ENCODE measurements around the gene HOXD3. TPM values are rescaled to one million over a fixed set of nuclear protein-coding genes. Genes with fewer than 3 reads are reported as not detected.

The HOXD3 gene
- total RNA-seq (2021) (not detected in 3 replicates), Bru-seq, nascent RNA (not detected)
- long read RNA-seq, experiment 1 = 0 reads
- long read RNA-seq, experiment 2 = 0 reads
- long read RNA-seq, experiment 3 = 0 reads

DNA sequence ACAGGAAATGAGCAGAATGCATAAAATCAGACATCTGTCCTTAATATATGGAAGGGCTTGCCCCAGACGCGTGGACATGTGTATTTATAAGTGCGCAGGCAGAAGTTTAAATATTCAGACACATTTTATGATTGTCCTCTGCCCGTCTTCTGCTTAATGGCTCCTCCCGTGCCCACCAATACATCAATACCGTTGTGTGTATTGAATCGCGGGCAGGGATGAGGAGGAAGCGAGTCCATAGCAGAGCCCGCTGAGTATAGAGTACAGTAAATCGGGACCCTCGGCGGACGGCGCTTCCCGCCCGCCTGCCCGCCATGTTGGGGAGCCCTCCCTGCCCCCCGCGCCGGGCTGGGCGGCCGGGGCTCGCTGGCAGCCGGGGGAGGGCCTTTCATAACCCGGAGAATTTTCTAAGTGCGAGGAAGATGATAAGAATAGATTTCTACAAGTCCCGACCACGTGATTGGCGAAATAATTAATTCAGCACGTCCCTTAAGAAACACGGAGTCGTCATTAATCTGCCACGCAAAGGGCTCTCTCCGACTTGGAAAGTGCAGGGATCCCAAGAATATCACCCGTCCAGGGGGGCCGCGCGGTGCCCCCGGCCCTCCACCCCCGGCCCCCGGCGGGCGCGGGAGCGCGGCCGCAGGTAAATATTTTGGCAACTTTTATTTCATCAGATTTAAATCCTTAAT is at the start of gene HOXD3:
Gene HOXD3, plus strand, starts transcription at position 501 of the 692 bp plus-strand sequence. CDS start 11,808 bp downstream, outside the sequence.
- no peak within 1 kb of the TSS for H3K4me3 Mint-ChIP-seq
- no peaks in the 10 kb centered on the region for H3K9me3 Mint-ChIP-seq
- ChIA-PET POLR2A (no interaction called here), CTCF (no interaction called here)
- DNase-seq (ENCODE audit: low spot score) (no peak), ATAC-seq (no peak)
- H3K27me3 Mint-ChIP-seq (ENCODE audit: low read depth) = peaks cover 100% of the 10 kb centered on the region
- H3K36me3 Mint-ChIP-seq = peaks cover 2% of the 10 kb centered on the region; the same call in 1 of the 2 replicates
- TF ChIP-seq ETV6 (CRISPR knock-in tag; IDR thresholded peaks at IDR 0.05) (no peak), ZNF416 (CRISPR knock-in tag; IDR thresholded peaks at IDR 0.05) (no peak), ZNF317 (CRISPR knock-in tag; IDR thresholded peaks at IDR 0.05; ENCODE audit: borderline replicate concordance, low read depth) (no peak), MXD4 (CRISPR knock-in tag; IDR thresholded peaks at IDR 0.05; ENCODE audit: borderline replicate concordance) (no peak), TEAD1 (CRISPR knock-in tag; IDR thresholded peaks at IDR 0.05) (no peak), ZNF423 (CRISPR knock-in tag; IDR thresholded peaks at IDR 0.05) (no peak)
- TF ChIP-seq, protein P1, sequence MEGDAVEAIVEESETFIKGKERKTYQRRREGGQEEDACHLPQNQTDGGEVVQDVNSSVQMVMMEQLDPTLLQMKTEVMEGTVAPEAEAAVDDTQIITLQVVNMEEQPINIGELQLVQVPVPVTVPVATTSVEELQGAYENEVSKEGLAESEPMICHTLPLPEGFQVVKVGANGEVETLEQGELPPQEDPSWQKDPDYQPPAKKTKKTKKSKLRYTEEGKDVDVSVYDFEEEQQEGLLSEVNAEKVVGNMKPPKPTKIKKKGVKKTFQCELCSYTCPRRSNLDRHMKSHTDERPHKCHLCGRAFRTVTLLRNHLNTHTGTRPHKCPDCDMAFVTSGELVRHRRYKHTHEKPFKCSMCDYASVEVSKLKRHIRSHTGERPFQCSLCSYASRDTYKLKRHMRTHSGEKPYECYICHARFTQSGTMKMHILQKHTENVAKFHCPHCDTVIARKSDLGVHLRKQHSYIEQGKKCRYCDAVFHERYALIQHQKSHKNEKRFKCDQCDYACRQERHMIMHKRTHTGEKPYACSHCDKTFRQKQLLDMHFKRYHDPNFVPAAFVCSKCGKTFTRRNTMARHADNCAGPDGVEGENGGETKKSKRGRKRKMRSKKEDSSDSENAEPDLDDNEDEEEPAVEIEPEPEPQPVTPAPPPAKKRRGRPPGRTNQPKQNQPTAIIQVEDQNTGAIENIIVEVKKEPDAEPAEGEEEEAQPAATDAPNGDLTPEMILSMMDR (IDR thresholded peaks at IDR 0.05) = no peak
- TF ChIP-seq, protein P2, sequence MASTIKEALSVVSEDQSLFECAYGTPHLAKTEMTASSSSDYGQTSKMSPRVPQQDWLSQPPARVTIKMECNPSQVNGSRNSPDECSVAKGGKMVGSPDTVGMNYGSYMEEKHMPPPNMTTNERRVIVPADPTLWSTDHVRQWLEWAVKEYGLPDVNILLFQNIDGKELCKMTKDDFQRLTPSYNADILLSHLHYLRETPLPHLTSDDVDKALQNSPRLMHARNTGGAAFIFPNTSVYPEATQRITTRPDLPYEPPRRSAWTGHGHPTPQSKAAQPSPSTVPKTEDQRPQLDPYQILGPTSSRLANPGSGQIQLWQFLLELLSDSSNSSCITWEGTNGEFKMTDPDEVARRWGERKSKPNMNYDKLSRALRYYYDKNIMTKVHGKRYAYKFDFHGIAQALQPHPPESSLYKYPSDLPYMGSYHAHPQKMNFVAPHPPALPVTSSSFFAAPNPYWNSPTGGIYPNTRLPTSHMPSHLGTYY (CRISPR knock-in tag; IDR thresholded peaks at IDR 0.05) = no peak
- TF ChIP-seq, protein P3, sequence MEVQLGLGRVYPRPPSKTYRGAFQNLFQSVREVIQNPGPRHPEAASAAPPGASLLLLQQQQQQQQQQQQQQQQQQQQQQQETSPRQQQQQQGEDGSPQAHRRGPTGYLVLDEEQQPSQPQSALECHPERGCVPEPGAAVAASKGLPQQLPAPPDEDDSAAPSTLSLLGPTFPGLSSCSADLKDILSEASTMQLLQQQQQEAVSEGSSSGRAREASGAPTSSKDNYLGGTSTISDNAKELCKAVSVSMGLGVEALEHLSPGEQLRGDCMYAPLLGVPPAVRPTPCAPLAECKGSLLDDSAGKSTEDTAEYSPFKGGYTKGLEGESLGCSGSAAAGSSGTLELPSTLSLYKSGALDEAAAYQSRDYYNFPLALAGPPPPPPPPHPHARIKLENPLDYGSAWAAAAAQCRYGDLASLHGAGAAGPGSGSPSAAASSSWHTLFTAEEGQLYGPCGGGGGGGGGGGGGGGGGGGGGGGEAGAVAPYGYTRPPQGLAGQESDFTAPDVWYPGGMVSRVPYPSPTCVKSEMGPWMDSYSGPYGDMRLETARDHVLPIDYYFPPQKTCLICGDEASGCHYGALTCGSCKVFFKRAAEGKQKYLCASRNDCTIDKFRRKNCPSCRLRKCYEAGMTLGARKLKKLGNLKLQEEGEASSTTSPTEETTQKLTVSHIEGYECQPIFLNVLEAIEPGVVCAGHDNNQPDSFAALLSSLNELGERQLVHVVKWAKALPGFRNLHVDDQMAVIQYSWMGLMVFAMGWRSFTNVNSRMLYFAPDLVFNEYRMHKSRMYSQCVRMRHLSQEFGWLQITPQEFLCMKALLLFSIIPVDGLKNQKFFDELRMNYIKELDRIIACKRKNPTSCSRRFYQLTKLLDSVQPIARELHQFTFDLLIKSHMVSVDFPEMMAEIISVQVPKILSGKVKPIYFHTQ (CRISPR knock-in tag; IDR thresholded peaks at IDR 0.05) = no peak
- peaks cover 32% of the 10 kb centered on the region for H3K4me1 Mint-ChIP-seq
- no peak within 1 kb of the TSS for H3K27ac Mint-ChIP-seq

DNA sequence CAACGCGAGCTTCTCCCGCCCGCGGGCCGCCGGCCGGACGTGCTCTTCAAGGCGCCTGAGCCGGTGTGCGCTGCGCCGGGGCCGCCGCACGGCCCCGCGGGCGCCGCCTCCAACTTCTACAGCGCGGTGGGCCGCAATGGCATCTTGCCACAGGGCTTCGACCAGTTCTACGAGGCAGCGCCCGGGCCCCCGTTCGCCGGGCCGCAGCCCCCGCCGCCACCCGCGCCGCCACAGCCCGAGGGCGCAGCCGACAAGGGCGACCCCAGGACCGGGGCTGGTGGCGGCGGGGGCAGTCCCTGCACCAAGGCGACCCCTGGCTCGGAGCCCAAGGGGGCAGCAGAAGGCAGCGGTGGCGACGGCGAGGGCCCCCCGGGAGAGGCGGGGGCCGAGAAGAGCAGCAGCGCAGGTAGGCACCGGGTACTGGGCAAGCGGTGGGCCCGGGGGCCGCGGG is 49.4 kb upstream of the HOXD3 start:
- Mint-ChIP-seq H3K9me3 (no peaks in the 10 kb centered on the region), H3K27me3 (ENCODE audit: low read depth) (peaks cover 98% of the 10 kb centered on the region), H3K27ac (no peak overlapping the region), H3K36me3 (no peaks in the 10 kb centered on the region), H3K4me1 (peaks cover 42% of the 10 kb centered on the region), H3K4me3 (no peak overlapping the region)
- ATAC-seq (no peak), DNase-seq (ENCODE audit: low spot score) (no peak)
- CTCF ChIA-PET = interaction anchor here (1.0 to 2.4 kb wide), 3 partner anchors 11 to 447 kb away, joined by 3 to 14 read pairs (median 3); no protein-coding TSS in a partner anchor
- POLR2A ChIA-PET = no interaction called here
- no peak for TF ChIP-seq ZNF121 (CRISPR knock-in tag; IDR thresholded peaks at IDR 0.05)
- TF ChIP-seq, protein P4, sequence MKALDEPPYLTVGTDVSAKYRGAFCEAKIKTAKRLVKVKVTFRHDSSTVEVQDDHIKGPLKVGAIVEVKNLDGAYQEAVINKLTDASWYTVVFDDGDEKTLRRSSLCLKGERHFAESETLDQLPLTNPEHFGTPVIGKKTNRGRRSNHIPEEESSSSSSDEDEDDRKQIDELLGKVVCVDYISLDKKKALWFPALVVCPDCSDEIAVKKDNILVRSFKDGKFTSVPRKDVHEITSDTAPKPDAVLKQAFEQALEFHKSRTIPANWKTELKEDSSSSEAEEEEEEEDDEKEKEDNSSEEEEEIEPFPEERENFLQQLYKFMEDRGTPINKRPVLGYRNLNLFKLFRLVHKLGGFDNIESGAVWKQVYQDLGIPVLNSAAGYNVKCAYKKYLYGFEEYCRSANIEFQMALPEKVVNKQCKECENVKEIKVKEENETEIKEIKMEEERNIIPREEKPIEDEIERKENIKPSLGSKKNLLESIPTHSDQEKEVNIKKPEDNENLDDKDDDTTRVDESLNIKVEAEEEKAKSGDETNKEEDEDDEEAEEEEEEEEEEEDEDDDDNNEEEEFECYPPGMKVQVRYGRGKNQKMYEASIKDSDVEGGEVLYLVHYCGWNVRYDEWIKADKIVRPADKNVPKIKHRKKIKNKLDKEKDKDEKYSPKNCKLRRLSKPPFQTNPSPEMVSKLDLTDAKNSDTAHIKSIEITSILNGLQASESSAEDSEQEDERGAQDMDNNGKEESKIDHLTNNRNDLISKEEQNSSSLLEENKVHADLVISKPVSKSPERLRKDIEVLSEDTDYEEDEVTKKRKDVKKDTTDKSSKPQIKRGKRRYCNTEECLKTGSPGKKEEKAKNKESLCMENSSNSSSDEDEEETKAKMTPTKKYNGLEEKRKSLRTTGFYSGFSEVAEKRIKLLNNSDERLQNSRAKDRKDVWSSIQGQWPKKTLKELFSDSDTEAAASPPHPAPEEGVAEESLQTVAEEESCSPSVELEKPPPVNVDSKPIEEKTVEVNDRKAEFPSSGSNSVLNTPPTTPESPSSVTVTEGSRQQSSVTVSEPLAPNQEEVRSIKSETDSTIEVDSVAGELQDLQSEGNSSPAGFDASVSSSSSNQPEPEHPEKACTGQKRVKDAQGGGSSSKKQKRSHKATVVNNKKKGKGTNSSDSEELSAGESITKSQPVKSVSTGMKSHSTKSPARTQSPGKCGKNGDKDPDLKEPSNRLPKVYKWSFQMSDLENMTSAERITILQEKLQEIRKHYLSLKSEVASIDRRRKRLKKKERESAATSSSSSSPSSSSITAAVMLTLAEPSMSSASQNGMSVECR (CRISPR knock-in tag; IDR thresholded peaks at IDR 0.05; ENCODE audit: borderline replicate concordance) = no peak
- no peak for TF ChIP-seq GTF2I (CRISPR knock-in tag; conservative IDR thresholded peaks at IDR 0.05)
- TF ChIP-seq, protein P5, sequence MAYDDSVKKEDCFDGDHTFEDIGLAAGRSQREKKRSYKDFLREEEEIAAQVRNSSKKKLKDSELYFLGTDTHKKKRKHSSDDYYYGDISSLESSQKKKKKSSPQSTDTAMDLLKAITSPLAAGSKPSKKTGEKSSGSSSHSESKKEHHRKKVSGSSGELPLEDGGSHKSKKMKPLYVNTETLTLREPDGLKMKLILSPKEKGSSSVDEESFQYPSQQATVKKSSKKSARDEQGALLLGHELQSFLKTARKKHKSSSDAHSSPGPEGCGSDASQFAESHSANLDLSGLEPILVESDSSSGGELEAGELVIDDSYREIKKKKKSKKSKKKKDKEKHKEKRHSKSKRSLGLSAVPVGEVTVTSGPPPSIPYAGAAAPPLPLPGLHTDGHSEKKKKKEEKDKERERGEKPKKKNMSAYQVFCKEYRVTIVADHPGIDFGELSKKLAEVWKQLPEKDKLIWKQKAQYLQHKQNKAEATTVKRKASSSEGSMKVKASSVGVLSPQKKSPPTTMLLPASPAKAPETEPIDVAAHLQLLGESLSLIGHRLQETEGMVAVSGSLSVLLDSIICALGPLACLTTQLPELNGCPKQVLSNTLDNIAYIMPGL (CRISPR knock-in tag; IDR thresholded peaks at IDR 0.05) = no peak
- TF ChIP-seq ZNF232 (CRISPR knock-in tag; IDR thresholded peaks at IDR 0.05) = no peak
- no peak for TF ChIP-seq EMX1 (CRISPR knock-in tag; IDR thresholded peaks at IDR 0.05)
- no peak for TF ChIP-seq GABPB1 (CRISPR knock-in tag; IDR thresholded peaks at IDR 0.05)
- TF ChIP-seq, protein P2 (CRISPR knock-in tag; IDR thresholded peaks at IDR 0.05) = no peak
- no peak for TF ChIP-seq ZNF423 (CRISPR knock-in tag; IDR thresholded peaks at IDR 0.05)
- TF ChIP-seq OVOL2 (CRISPR knock-in tag; IDR thresholded peaks at IDR 0.05; ENCODE audit: borderline replicate concordance) = no peak
- no peak for TF ChIP-seq GRHL2 (CRISPR knock-in tag; IDR thresholded peaks at IDR 0.05; ENCODE audit: insufficient replicate concordance, severe bottlenecking)
- TF ChIP-seq, protein P6, sequence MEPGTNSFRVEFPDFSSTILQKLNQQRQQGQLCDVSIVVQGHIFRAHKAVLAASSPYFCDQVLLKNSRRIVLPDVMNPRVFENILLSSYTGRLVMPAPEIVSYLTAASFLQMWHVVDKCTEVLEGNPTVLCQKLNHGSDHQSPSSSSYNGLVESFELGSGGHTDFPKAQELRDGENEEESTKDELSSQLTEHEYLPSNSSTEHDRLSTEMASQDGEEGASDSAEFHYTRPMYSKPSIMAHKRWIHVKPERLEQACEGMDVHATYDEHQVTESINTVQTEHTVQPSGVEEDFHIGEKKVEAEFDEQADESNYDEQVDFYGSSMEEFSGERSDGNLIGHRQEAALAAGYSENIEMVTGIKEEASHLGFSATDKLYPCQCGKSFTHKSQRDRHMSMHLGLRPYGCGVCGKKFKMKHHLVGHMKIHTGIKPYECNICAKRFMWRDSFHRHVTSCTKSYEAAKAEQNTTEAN (CRISPR knock-in tag; IDR thresholded peaks at IDR 0.05) = no peak

All from WTC11 (cell line).